Calu3 (cell line): ENCODE results near the gene STAG1. TPM values are rescaled to one million over a fixed set of nuclear protein-coding genes. Genes with fewer than 3 reads are reported as not detected.
"Not testable (repeated sequence)": the region's sequence is repeated elsewhere in the genome, so short reads cannot be mapped to it uniquely, and the experiment has no call there.

ENCODE experiments used
- BruUV-seq: library from RNA; stranded (reverse); fragments of 400-500 nt; replicated peaks from 2 replicates; lab custom pipeline; 2021; lab: Mats Ljungman, UMichigan
- CTCF ChIA-PET: fragments of 300-600 bp; sonication (Branson Sonifier 250); formaldehyde crosslinking; loops from one replicate; lab custom pipeline; 2022; ENCODE audit warnings: antibody characterized with exemption; lab: Charles Lee
- DNase-seq: peaks from one replicate; pipeline ENCODE4 v3.0.0; 2022
- H3K27ac Mint-ChIP-seq: one replicate; pipeline ENCODE4 v1.8.0; 2022; ENCODE audit warnings: mixed read lengths; ENCODE audit not compliant: unreplicated experiment
- H3K27me3 Mint-ChIP-seq: one replicate; pipeline ENCODE4 v1.8.0; 2022; ENCODE audit warnings: mixed read lengths; ENCODE audit not compliant: unreplicated experiment
- H3K36me3 Mint-ChIP-seq: one replicate; pipeline ENCODE4 v1.8.0; 2022; ENCODE audit warnings: mild to moderate bottlenecking, moderate library complexity, mixed read lengths; ENCODE audit not compliant: insufficient read depth, unreplicated experiment
- H3K4me1 Mint-ChIP-seq: one replicate; pipeline ENCODE4 v1.8.0; 2022; ENCODE audit warnings: mild to moderate bottlenecking, low read depth, mixed read lengths; ENCODE audit not compliant: unreplicated experiment
- H3K4me3 Mint-ChIP-seq: one replicate; pipeline ENCODE4 v1.8.0; 2022; ENCODE audit warnings: mild to moderate bottlenecking, low read depth, moderate library complexity, mixed read lengths; ENCODE audit not compliant: unreplicated experiment
- H3K9me3 Mint-ChIP-seq: one replicate; pipeline ENCODE4 v1.8.0; 2022; ENCODE audit warnings: low read depth, mixed read lengths; ENCODE audit not compliant: unreplicated experiment
- CTCF ChIP-seq: fragments of 200-600 bp; IDR thresholded peaks from one replicate; pipeline ENCODE4 v1.8.0; 2022; ENCODE audit warnings: antibody characterized with exemption; ENCODE audit not compliant: unreplicated experiment
- intact Hi-C: fragments of 100-400 bp; cut with micrococcal nuclease; formaldehyde crosslinking; loops from one replicate; pipeline ENCODE4 v1.10.0; 2022; ENCODE audit not compliant: unreplicated experiment
- total RNA-seq: library from RNA; stranded (reverse); gene quantifications from 2 replicates; pipeline ENCODE4 v1.2.3, GENCODE V29; 2022

The STAG1 gene
- total RNA-seq, 1 experiment from 2014 or later = 39.3 TPM

GRCh38 chr3:136751316-136752171, 634 bp downstream of the STAG1 start:
- peak; percentile 82 for DNase-seq
- intact Hi-C loops = loop anchor here (1.0 to 5.0 kb wide), 6 partner anchors 206 to 677 kb away; partner anchors contain the start of genes IL20RB and MSL2
- CTCF ChIA-PET = interaction anchor here (0.6 to 4.1 kb wide), 37 partner anchors 9 to 863 kb away, joined by 3 to 170 read pairs (median 5); partner anchors contain the start of genes MSL2, NCK1 and SLC35G2
- no TSS peak for BruUV-seq
- TF ChIP-seq CTCF = no peak
- peaks cover 44% of the 10 kb centered on the region for H3K4me1 Mint-ChIP-seq
- peak overlapping the region; percentile 89 for H3K27ac Mint-ChIP-seq
- H3K36me3 Mint-ChIP-seq = peaks cover 40% of the 10 kb centered on the region
- no peaks in the 10 kb centered on the region for H3K27me3 Mint-ChIP-seq
- no peaks in the 10 kb centered on the region for H3K9me3 Mint-ChIP-seq
- H3K4me3 Mint-ChIP-seq = peak overlapping the region; percentile 73

- CTCF ChIA-PET = interaction anchor here (2.5 to 4.1 kb wide), 2 partner anchors 206 to 264 kb away, joined by 147 to 170 read pairs; no protein-coding TSS in a partner anchor
- TSS peak; percentile 66 for BruUV-seq
- TF ChIP-seq CTCF = no peak
- Mint-ChIP-seq H3K4me3 (peak overlapping the region; percentile 73), H3K27ac (peak overlapping the region; percentile 89), H3K4me1 (peaks cover 44% of the 10 kb centered on the region), H3K9me3 (no peaks in the 10 kb centered on the region), H3K36me3 (peaks cover 40% of the 10 kb centered on the region), H3K27me3 (no peaks in the 10 kb centered on the region)
- intact Hi-C loops = loop anchor here (1.0 to 5.0 kb wide), 4 partner anchors 126 to 554 kb away; partner anchors contain the start of genes IL20RB and MSL2
- no peak for DNase-seq
Observed at GRCh38 chr3:136750897-136751315, 1.3 kb downstream of the STAG1 start.

- intact Hi-C loops = loop anchor here (1.0 to 5.0 kb wide), 4 partner anchors 125 to 553 kb away; partner anchors contain the start of genes IL20RB and MSL2
- no peaks in the 10 kb centered on the region for H3K27me3 Mint-ChIP-seq
- H3K4me3 Mint-ChIP-seq = peak overlapping the region; percentile 73
- CTCF ChIA-PET = interaction anchor here (0.6 to 0.7 kb wide), 2 partner anchors 167 to 675 kb away, joined by 3 to 4 read pairs; no protein-coding TSS in a partner anchor
- peak; percentile 39 for DNase-seq
- H3K9me3 Mint-ChIP-seq = no peaks in the 10 kb centered on the region
- TF ChIP-seq CTCF = no peak
- BruUV-seq = no TSS peak
- H3K27ac Mint-ChIP-seq = peak overlapping the region; percentile 89
- peaks cover 41% of the 10 kb centered on the region for H3K4me1 Mint-ChIP-seq
- peaks cover 40% of the 10 kb centered on the region for H3K36me3 Mint-ChIP-seq
Observed at GRCh38 chr3:136750209-136750896, 1.8 kb downstream of the STAG1 start.

GRCh38 chr3:136749602-136750001, 2.6 kb downstream of the STAG1 start:
- CTCF ChIA-PET = interaction anchor here (0.5 to 0.7 kb wide), 3 partner anchors 112 to 674 kb away, joined by 3 to 4 read pairs (median 4); no protein-coding TSS in a partner anchor
- BruUV-seq, DNase-seq, H3K27me3 Mint-ChIP-seq, H3K9me3 Mint-ChIP-seq: not testable (repeated sequence)
- H3K36me3 Mint-ChIP-seq = peaks cover 40% of the 10 kb centered on the region
- peak overlapping the region; percentile 89 for H3K27ac Mint-ChIP-seq
- peaks cover 35% of the 10 kb centered on the region for H3K4me1 Mint-ChIP-seq
- H3K4me3 Mint-ChIP-seq = peak overlapping the region; percentile 73
- intact Hi-C loops = loop anchor here (1.0 to 5.0 kb wide), 4 partner anchors 124 to 552 kb away; partner anchors contain the start of genes IL20RB and MSL2
